Activated naive CD4-positive, alpha-beta T cell treated with anti-CD3 and anti-CD28 coated beads, Interleukin-2, amount 10 ng/mL, durations not matched to agents 7 days and 5 days (primary cell): ENCODE measurements around the gene HAGH.
"Not testable (repeated sequence)": the region's sequence is repeated elsewhere in the genome, so short reads cannot be mapped to it uniquely, and the experiment has no call there.

Source experiments
- CTCF ChIA-PET: fragments of 350-600 bp; sonication (Branson Sonifier 250); formaldehyde crosslinking; loops from one replicate; lab custom pipeline; 2021; ENCODE audit warnings: antibody characterized with exemption; lab: Charles Lee
- DNase-seq: peaks from one replicate; pipeline ENCODE4 v3.0.0-alpha.2; 2020
- H3K27ac Mint-ChIP-seq: one replicate; pipeline ENCODE4 v1.8.0; 2021; ENCODE audit warnings: mild to moderate bottlenecking, moderate library complexity, mixed read lengths
- H3K27me3 Mint-ChIP-seq: one replicate; pipeline ENCODE4 v1.8.0; 2021; ENCODE audit warnings: mild to moderate bottlenecking, mixed read lengths
- H3K36me3 Mint-ChIP-seq: one replicate; pipeline ENCODE4 v1.8.0; 2021; ENCODE audit warnings: mixed read lengths
- H3K4me1 Mint-ChIP-seq: one replicate; pipeline ENCODE4 v1.8.0; 2021; ENCODE audit warnings: mixed read lengths
- H3K4me3 Mint-ChIP-seq: one replicate; pipeline ENCODE4 v1.8.0; 2021; ENCODE audit warnings: mild to moderate bottlenecking, moderate library complexity, mixed read lengths
- H3K9me3 Mint-ChIP-seq: one replicate; pipeline ENCODE4 v1.8.0; 2021; ENCODE audit warnings: mixed read lengths

HAGH gene

GRCh38 chr16:1826691-1827573, at the start of gene HAGH, which contains the start of gene FAHD1:
Gene HAGH, minus strand, starts transcription at chr16:1826825. Its CDS starts 38 bp downstream, at chr16:1826787.
Gene FAHD1, plus strand, starts transcription at chr16:1827206. Its CDS starts 33 bp downstream, at chr16:1827239.
- no peaks in the 10 kb centered on the region for H3K9me3 Mint-ChIP-seq
- peaks cover 42% of the 10 kb centered on the region for H3K4me1 Mint-ChIP-seq
- peaks cover 4% of the 10 kb centered on the region for H3K36me3 Mint-ChIP-seq
- CTCF ChIA-PET, result interaction anchor here (1.0 kb wide), 1 partner anchor 13 kb away, joined by 3 read pairs; no protein-coding TSS in a partner anchor
- H3K4me3 Mint-ChIP-seq, result peak within 1 kb of the TSS; percentile 90
- H3K27ac Mint-ChIP-seq, result peak within 1 kb of the TSS; percentile 94
- H3K27me3 Mint-ChIP-seq, result peaks cover 5% of the 10 kb centered on the region
- DNase-seq, result peak; percentile 91

- H3K4me3 Mint-ChIP-seq, DNase-seq, H3K9me3 Mint-ChIP-seq, H3K4me1 Mint-ChIP-seq, H3K27ac Mint-ChIP-seq, H3K36me3 Mint-ChIP-seq: not testable (repeated sequence)
- CTCF ChIA-PET, result interaction anchor here (0.9 to 1.0 kb wide), 2 partner anchors 12 to 53 kb away, joined by 3 read pairs; no protein-coding TSS in a partner anchor
- H3K27me3 Mint-ChIP-seq, result peaks cover 46% of the 10 kb centered on the region
Measured at GRCh38 chr16:1876066-1876465, 49.4 kb upstream of the HAGH start.

- peaks cover 2% of the 10 kb centered on the region for H3K9me3 Mint-ChIP-seq
- H3K36me3 Mint-ChIP-seq, result peaks cover 1% of the 10 kb centered on the region
- H3K27ac Mint-ChIP-seq, result no peak overlapping the region
- peaks cover 41% of the 10 kb centered on the region for H3K27me3 Mint-ChIP-seq
- DNase-seq, result no peak
- CTCF ChIA-PET, result no interaction called here
- peaks cover 3% of the 10 kb centered on the region for H3K4me1 Mint-ChIP-seq
- H3K4me3 Mint-ChIP-seq, result no peak overlapping the region
Measured at GRCh38 chr16:1874854-1875253, 48.2 kb upstream of the HAGH start.

DNA sequence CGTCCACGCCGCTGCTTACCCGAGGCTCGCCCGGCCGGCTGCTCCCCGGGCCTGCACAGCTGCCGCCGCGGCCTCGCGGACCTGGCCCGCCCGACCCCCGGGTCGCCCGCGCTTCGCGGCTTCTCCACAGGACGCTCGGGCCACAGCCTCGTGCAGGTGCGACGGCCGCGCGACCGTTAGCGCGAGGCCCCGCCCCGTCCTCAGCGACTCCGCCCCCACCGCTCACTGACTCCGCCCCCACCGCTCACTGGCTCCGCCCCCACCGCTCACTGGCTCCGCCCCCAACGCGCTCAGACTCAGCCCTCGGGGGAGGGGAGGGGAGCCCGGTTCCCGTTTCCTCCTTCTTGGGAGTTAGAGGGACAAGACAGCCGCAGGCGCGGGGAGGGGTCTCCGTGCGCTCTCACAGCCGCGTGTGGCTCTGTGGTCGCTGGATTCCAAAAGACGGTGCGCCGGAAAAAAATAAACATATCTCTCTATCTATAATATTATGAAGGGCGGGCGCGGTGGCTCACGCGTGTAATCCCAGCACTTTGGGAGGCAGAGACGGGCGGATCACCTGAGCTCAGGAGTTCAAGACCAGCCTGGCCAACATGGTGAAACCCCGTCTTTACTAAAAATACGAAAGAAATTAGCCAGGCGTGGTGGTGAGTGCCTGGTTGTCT, 45.5 kb upstream of the HAGH start, which contains the start of gene MEIOB:
Gene MEIOB (minus strand): TSS at position 191 of the 662 bp plus-strand sequence. CDS start 3,989 bp downstream, outside the sequence.
- H3K27me3 Mint-ChIP-seq, result peaks cover 28% of the 10 kb centered on the region
- peak; percentile 50 for DNase-seq
- peaks cover 1% of the 10 kb centered on the region for H3K36me3 Mint-ChIP-seq
- peak within 1 kb of the TSS; percentile 52 for H3K4me3 Mint-ChIP-seq
- CTCF ChIA-PET, result no interaction called here
- H3K9me3 Mint-ChIP-seq, result peaks cover 2% of the 10 kb centered on the region
- H3K27ac Mint-ChIP-seq, result no peak within 1 kb of the TSS
- peaks cover 3% of the 10 kb centered on the region for H3K4me1 Mint-ChIP-seq

DNA sequence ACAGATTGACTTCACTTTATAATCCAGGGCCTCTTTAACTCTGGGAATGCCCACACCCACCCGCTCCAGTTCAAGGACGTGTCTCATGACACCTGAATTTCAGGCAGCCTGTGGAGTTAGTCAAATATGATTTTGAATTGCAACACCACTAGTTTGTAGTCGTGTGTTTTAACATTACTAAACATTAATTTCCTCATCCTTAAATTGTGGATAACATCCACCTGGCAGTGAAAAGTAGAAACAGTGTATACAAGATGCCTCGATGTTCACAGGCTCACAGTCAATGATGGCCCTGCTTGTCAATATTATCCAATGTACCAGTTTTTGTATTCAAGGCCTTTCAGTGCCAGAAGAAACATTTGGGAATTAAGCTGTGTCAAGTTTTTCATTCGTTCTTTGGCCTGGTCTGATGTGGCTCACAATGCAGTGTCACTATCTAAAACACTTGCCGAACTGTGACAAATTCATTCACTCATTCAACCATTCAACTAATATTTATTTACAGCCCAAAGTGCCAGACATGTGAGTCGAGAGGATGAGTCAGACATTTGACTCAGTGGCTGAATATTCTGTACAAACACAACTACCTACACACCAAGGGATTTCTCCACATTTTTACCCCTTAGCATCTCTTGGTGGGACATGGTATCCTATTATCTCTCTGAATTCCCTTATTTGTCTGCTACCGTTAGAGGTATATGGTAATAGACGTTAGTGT, 43.9 kb upstream of the HAGH start:
- no peak overlapping the region for H3K4me3 Mint-ChIP-seq
- H3K36me3 Mint-ChIP-seq, result peaks cover 1% of the 10 kb centered on the region
- DNase-seq, result no peak
- CTCF ChIA-PET, result no interaction called here
- peaks cover 30% of the 10 kb centered on the region for H3K27me3 Mint-ChIP-seq
- H3K4me1 Mint-ChIP-seq, result peaks cover 3% of the 10 kb centered on the region
- no peak overlapping the region for H3K27ac Mint-ChIP-seq
- H3K9me3 Mint-ChIP-seq, result peaks cover 2% of the 10 kb centered on the region

GRCh38 chr16:1865902-1866690, 39.5 kb upstream of the HAGH start:
- H3K27me3 Mint-ChIP-seq, result peaks cover 28% of the 10 kb centered on the region
- H3K9me3 Mint-ChIP-seq, result no peaks in the 10 kb centered on the region
- no peak for DNase-seq
- H3K27ac Mint-ChIP-seq, result no peak overlapping the region
- CTCF ChIA-PET, result interaction anchor here (0.7 to 1.3 kb wide), 3 partner anchors 13 to 63 kb away, joined by 3 read pairs; no protein-coding TSS in a partner anchor
- no peaks in the 10 kb centered on the region for H3K36me3 Mint-ChIP-seq
- H3K4me3 Mint-ChIP-seq, result no peak overlapping the region
- H3K4me1 Mint-ChIP-seq, result no peaks in the 10 kb centered on the region

DNA sequence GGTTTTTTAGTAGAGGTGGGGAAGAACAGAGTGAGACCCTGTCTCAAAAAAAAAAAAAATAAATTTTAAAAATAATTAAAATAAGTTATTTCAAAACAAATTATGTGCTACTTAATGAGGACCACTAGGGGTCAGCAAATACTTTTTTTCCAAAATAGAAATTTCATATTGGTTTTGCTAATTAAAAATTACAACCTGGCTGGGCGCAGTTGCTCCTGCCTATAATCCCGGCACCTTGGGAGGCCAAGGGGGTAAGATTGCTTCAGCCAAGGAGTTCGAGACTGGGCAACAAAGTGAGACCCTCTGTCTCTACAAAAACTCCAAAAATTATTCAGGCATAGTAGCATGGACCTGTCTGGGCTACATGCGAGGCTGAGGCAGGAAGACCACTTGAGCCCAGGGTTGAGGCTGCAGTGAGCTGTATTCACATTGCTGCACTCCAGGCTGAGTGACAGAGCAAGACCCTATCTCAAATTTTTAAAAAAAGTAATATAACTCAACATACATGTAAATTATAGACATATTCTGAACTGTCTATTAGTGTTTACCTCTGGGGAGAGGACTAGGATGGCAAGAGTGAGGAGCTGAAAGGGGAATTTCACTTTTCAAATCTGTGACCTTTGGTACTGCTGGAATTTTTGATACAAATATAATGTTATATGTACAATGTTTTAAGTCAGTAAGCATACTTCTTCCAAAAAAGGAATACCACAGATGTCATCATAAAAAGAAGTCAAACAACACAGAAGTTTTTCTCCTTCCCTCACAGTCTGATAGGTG, 37.2 kb upstream of the HAGH start:
- peaks cover 38% of the 10 kb centered on the region for H3K27me3 Mint-ChIP-seq
- no peak overlapping the region for H3K27ac Mint-ChIP-seq
- H3K4me1 Mint-ChIP-seq, result no peaks in the 10 kb centered on the region
- H3K9me3 Mint-ChIP-seq, result no peaks in the 10 kb centered on the region
- no peak overlapping the region for H3K4me3 Mint-ChIP-seq
- CTCF ChIA-PET, result interaction anchor here (0.5 to 1.7 kb wide), 5 partner anchors 12 to 67 kb away, joined by 3 to 8 read pairs (median 3); no protein-coding TSS in a partner anchor
- DNase-seq, result no peak
- no peaks in the 10 kb centered on the region for H3K36me3 Mint-ChIP-seq

GRCh38 chr16:1862394-1862793, 35.8 kb upstream of the HAGH start:
- Mint-ChIP-seq H3K4me1 (no peaks in the 10 kb centered on the region), H3K27me3 (peaks cover 47% of the 10 kb centered on the region), H3K9me3 (no peaks in the 10 kb centered on the region), H3K36me3 (no peaks in the 10 kb centered on the region), H3K27ac (no peak overlapping the region), H3K4me3 (no peak overlapping the region)
- no peak for DNase-seq
- CTCF ChIA-PET, result interaction anchor here (1.2 to 1.7 kb wide), 2 partner anchors 67 to 68 kb away, joined by 3 to 8 read pairs; no protein-coding TSS in a partner anchor

- Mint-ChIP-seq H3K4me1 (peaks cover 3% of the 10 kb centered on the region), H3K9me3 (no peaks in the 10 kb centered on the region), H3K27me3 (peaks cover 50% of the 10 kb centered on the region)
Measured at GRCh38 chr16:1861730-1862129, 35.1 kb upstream of the HAGH start.

DNA sequence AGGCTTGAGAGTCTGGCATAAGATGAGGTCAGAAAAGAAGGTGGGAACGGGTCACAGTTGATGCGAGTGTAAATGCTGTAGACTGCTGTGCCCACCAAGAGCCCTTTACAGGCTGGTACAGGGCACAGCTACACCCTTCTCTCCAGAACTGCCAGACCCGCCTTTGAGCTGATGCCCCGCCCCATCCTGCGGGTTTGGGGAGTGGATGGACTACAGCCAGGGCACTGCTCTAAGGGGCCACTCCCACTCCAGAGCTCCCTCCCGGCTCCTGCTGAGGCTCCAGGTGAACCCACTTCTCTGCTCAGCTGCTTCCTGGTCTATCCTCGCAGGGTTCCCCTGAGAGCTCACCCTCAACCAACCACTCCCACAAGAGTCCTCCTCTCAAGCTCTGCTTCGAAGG, 33.0 kb upstream of the HAGH start:
- Mint-ChIP-seq H3K9me3 (no peaks in the 10 kb centered on the region), H3K4me3 (no peak overlapping the region), H3K27me3 (peaks cover 39% of the 10 kb centered on the region), H3K4me1 (peaks cover 16% of the 10 kb centered on the region), H3K36me3 (no peaks in the 10 kb centered on the region), H3K27ac (no peak overlapping the region)
- CTCF ChIA-PET, result no interaction called here
- DNase-seq, result no peak

More at GRCh38 chr16:1861730-1862129, 35.1 kb upstream of the HAGH start:
- DNase-seq, result no peak
- CTCF ChIA-PET, result interaction anchor here (1.7 kb wide), 1 partner anchor 67 kb away, joined by 8 read pairs; no protein-coding TSS in a partner anchor
- H3K4me3 Mint-ChIP-seq, result no peak overlapping the region
- no peaks in the 10 kb centered on the region for H3K36me3 Mint-ChIP-seq
- no peak overlapping the region for H3K27ac Mint-ChIP-seq

- H3K4me1 Mint-ChIP-seq, result peaks cover 18% of the 10 kb centered on the region
- no peaks in the 10 kb centered on the region for H3K36me3 Mint-ChIP-seq
- CTCF ChIA-PET, result interaction anchor here (0.7 kb wide), 1 partner anchor 45 kb away, joined by 3 read pairs; no protein-coding TSS in a partner anchor
- H3K9me3 Mint-ChIP-seq, result no peaks in the 10 kb centered on the region
- H3K27me3 Mint-ChIP-seq, result peaks cover 27% of the 10 kb centered on the region
- no peak for DNase-seq
- no peak overlapping the region for H3K27ac Mint-ChIP-seq
- H3K4me3 Mint-ChIP-seq, result no peak overlapping the region
Measured at GRCh38 chr16:1858189-1858865, 31.7 kb upstream of the HAGH start.

- Mint-ChIP-seq H3K27me3 (peaks cover 22% of the 10 kb centered on the region), H3K27ac (no peak overlapping the region), H3K4me1 (peaks cover 18% of the 10 kb centered on the region), H3K36me3 (no peaks in the 10 kb centered on the region), H3K4me3 (no peak overlapping the region), H3K9me3 (no peaks in the 10 kb centered on the region)
- CTCF ChIA-PET, result no interaction called here
- DNase-seq, result no peak
Measured at GRCh38 chr16:1857433-1858097, 30.9 kb upstream of the HAGH start.
